Fibroblast of upper back skin (primary cell): ENCODE data around the gene CLDN15.
"Not testable (repeated sequence)": the region's sequence is repeated elsewhere in the genome, so short reads cannot be mapped to it uniquely, and the experiment has no call there.

Source experiments
- DNase-seq: peaks from one replicate; pipeline ENCODE4 v3.0.0-alpha.2; 2013

CLDN15 gene

GRCh38 chr7:101218236-101219125 lies 19.1 kb downstream of the CLDN15 start:
- DNase-seq = no peak

GRCh38 chr7:101217388-101218235 lies 20.0 kb downstream of the CLDN15 start, which contains the start of the genes PLOD3 and ZNHIT1:
Gene PLOD3, minus strand, starts transcription at chr7:101217581. Its CDS starts 307 bp downstream, at chr7:101217274.
Gene ZNHIT1, plus strand, starts transcription at chr7:101218165. Its CDS starts 31 bp downstream, at chr7:101218196.
- peak; percentile 98 for DNase-seq

DNA sequence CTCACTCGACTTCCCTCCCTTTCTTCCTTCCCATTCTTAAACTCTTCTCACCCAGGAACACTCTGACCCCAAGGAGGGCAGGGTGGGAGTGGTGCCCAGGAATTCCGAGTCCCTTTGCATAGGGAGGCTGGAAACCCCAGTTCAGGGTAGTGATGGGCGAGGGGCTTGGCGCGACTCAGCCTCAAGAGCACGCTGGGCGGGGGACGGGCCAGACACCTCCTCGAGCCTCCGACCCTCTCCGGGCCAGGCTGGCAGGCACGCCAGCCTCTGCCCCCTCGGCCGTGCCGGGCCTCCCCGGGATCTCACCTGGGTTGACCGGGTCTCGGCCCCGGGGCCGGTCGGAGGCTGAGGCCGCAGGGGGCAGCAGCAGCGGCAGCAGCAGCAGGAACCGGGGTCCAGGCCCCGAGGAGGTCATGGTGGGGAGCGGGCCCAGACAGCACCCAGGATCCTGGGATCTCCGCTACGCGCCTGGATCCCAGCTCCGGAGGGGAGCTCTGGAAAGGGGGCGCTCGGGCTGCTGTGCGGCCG lies 20.7 kb downstream of the CLDN15 start:
- no peak for DNase-seq

GRCh38 chr7:101216001-101216859 lies 21.4 kb downstream of the CLDN15 start:
- no peak for DNase-seq

- no peak for DNase-seq
Measured at GRCh38 chr7:101212014-101212413, 25.6 kb downstream of the CLDN15 start.

- no peak for DNase-seq
Measured at GRCh38 chr7:101211501-101211900, 26.1 kb downstream of the CLDN15 start.

- DNase-seq = no peak
Measured at GRCh38 chr7:101210143-101210542, 27.5 kb downstream of the CLDN15 start.

DNA sequence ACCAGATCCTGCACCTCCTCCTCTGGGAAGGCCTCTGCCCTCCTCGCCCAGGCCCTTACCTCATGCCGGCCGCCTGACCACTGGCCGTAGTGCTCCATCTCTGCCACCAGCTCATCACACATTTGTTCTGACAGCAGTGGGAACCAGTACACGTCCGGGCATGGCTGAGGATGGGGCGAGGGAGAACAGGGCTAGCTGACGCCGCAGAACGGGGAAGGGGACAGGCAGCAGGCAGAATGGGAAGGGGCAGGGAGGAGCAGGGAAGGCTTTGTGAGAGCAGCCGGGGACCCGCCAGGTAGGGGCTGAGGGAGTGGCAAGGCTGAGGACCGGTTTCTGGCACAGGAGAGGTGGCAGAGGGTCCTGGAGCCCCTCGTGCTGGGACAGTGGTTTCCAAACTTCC lies 28.8 kb downstream of the CLDN15 start:
- DNase-seq = no peak

DNA sequence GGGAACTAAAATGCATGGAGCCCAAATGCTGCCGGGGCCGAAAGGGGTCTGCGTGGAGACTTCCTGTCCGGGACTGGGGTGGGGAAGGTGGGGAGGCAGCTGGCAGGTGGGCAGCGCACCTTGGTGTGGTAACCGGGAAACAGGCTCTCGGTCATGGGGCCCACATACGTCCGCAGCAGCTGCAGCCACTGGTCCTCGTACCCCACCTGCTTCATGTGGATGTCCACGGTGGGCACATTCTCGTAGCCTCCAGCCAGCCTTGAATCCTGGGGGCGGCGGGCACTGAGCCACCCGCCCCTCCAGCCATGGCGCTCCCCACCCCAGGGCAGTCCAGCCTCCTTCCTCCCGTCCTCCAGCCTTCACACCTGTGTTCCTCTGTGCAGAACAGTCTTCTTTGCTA lies 30.1 kb downstream of the CLDN15 start:
- DNase-seq = no peak

GRCh38 chr7:101206665-101207042 lies 30.9 kb downstream of the CLDN15 start:
- DNase-seq = no peak

DNA sequence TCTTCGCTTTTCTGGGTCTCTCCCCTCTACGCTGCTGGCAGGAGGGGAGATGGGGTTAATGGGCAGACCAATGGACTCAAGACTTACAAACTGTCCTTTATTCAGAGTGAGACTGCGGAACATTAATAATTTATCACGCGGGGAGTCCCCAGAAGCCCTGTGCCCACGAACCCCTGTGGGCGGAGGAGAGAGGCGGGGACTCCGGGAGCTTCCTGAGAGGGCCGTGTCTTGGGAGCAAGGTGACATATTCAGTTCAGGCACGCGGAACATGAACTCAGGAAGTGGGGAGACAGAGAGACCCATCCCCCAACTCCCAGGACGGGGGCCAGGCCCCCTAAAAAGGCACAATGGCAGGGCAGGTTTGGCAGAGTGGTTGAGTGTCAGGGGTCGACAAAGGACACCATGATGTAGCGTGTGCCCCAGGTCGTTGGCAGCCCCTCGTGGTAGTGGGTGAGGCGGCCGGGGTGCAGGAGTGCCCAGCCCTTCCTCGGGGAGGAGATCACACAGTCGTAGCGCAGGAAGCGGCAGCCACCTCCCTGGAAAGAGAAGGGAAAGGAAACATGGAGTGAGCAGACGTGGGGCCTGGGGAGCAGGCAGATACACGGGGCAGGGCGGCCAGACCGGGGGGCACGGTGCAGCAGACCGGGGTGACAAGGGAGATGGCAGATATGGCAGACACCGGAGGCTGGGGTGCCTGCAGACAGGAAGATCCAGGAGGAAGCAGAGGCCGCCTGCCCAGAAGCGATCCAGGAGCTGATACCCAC lies 31.5 kb downstream of the CLDN15 start:
- no peak for DNase-seq

- DNase-seq = not testable (repeated sequence)
Measured at GRCh38 chr7:101203740-101204738, 33.6 kb downstream of the CLDN15 start.

DNA sequence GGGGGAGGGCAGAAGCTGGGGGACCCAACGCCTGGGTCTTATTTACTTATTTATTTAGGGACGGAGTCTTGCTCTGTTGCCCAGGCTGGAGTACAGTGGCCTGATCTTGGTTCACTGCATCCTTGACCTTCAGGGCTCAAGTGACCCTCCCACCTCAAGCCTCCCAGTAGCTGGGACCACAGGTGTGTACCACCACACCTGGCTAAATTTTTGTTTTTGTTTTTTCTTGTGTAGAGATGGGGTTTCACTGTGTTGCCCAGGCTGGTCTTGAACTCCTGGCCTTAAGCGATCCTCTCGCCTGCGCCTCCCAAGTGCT lies 35.0 kb downstream of the CLDN15 start:
- no peak for DNase-seq

DNA sequence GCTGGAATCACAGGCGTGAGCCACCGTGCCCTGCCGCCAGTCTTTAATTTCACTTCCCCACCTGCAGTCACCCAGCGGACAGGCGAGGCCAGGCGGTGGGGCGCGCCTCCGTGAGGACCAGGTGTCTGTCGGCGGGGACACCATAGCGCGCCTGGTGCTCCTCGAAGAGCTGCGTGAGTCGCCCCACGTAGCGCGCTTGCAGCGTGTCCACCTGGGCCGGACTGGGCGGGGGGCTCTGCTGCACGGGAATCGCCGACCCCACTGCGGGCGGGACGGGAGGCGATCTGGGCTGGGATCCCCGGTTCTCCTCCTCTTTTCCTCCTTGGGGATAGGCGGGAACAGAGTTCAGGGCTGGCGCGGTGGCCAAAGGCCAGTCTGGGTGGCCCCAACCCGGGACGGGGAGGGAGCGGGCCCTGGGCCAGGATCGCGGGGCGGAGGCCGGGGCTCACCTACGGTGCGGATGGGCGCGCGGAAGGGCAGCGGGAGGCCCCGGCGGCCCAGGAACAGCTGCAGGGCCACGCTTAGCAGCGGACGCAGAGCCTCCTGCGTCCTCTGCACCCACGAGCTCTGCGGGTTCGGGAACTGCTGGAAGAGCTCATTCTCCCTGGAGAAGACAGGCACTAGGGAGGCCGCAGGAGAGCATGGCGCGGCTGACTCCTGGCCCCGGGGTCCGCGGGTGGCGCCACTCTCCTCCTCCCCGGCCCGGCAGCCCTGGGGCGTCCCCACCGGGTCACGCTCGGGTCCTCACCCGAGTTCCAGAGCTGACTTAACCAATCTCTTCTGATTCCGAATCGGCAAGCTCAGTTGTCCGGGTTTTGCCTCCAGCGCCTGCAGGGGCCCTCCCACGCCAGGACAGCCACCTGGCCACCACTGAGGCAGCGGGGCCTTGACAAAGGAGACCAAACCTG lies 35.7 kb downstream of the CLDN15 start:
- no peak for DNase-seq

- DNase-seq = no peak
Measured at GRCh38 chr7:101200862-101201599, 36.6 kb downstream of the CLDN15 start, which contains the start of gene MOGAT3. Gene MOGAT3, minus strand, starts transcription at chr7:101201036. Its CDS starts 182 bp downstream, at chr7:101200854.

DNA sequence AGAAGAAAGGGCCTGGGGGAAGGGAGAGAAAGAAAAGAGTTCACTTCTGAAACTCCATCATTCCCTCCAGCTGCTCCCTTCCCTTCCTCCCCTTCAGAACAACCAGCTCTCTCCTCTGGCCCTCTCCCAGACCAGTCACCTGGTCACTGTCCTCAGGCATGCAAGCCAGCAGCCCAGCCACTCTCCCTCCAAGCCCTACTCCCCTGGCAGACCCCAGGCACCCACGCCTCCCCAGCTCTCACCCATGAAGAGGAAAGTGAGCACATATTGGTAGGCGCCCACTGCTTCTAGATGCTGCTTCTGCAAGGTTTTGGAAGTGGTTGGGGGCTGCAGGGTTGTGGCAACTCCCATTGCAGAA lies 37.1 kb downstream of the CLDN15 start:
- no peak for DNase-seq

GRCh38 chr7:101199522-101199921 lies 38.1 kb downstream of the CLDN15 start:
- not testable (repeated sequence) for DNase-seq

GRCh38 chr7:101198476-101198875 lies 39.1 kb downstream of the CLDN15 start:
- DNase-seq = no peak

GRCh38 chr7:101197991-101198390 lies 39.6 kb downstream of the CLDN15 start:
- DNase-seq = no peak
